ENCODE results near the gene UCHL3.
A peak's percentile ranks its signal among the peaks of the same experiment; 100 is the strongest.

DNA sequence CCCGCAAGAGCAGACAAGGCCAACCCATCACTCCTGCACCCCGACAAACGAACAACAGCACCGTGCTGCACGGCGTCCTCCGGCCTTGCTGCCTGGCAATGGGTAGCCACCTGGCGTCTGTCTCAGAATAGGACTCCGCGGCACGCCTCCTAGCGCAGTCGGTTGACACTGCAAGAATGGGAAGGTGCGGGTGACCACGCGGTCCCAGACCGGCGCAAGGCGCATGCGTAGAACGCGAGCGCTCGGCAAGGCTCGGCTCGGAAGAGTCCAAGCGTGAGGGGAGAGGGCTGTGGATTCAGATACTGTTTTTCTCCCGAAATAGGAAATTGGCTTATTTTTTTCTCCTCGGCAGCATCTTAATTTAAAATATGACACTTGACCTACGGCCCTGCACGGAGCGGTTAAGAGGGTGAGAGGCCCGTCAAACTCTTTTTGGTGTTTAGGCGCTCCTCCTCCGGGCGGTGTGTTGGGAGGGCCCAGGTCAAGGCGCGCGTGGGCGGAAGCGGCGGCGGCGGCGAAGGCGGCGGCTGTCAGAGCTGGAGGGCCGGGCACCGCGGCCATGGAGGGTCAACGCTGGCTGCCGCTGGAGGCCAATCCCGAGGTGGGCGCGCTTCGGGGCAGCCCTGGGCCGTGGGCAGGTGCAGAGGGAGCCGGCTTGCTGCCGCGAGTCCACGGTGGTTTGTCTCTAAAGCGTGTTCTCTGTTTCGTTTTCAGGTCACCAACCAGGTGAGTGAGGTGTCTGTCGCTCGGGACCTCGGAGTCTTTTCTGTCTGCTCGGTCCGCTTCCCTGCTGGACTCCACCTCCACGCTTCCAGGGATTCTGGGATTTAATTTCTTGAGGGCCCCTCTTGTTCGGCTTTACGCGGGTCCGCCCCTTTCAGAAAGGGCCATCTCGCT is at the start of gene UCHL3:
- TF ChIP-seq, protein P1, sequence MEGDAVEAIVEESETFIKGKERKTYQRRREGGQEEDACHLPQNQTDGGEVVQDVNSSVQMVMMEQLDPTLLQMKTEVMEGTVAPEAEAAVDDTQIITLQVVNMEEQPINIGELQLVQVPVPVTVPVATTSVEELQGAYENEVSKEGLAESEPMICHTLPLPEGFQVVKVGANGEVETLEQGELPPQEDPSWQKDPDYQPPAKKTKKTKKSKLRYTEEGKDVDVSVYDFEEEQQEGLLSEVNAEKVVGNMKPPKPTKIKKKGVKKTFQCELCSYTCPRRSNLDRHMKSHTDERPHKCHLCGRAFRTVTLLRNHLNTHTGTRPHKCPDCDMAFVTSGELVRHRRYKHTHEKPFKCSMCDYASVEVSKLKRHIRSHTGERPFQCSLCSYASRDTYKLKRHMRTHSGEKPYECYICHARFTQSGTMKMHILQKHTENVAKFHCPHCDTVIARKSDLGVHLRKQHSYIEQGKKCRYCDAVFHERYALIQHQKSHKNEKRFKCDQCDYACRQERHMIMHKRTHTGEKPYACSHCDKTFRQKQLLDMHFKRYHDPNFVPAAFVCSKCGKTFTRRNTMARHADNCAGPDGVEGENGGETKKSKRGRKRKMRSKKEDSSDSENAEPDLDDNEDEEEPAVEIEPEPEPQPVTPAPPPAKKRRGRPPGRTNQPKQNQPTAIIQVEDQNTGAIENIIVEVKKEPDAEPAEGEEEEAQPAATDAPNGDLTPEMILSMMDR (IDR thresholded peaks at IDR 0.05): peak; percentile 77
- TF ChIP-seq EZH2 (IDR thresholded peaks at IDR 0.05): peak; percentile 31

Data from neural progenitor cell (in vitro differentiated cells).